ENCODE results near the gene CSE1L. TPM values are rescaled to one million over a fixed set of nuclear protein-coding genes. Genes with fewer than 3 reads are reported as not detected.

CSE1L gene
- total and polyA plus RNA-seq, 2 experiments from 2014 or later: 163 to 326 TPM

GRCh38 chr20:49115564-49115963 is 69.5 kb downstream of the CSE1L start:
- peaks cover 20% of the 10 kb centered on the region; the same call in 1 of the 2 replicates for H4K20me1 ChIP-seq (replicated peaks; ENCODE audit: insufficient read depth)
- H3K4me3 ChIP-seq: no peak overlapping the region
- H3K4me1 ChIP-seq (ENCODE audit: insufficient read depth): no peaks in the 10 kb centered on the region
- TF ChIP-seq JUNB (IDR thresholded peaks at IDR 0.05; ENCODE audit: unreplicated experiment) (no peak), CTCF (conservative IDR thresholded peaks at IDR 0.05; ENCODE audit: low read depth in 2 of 2) (peak; percentile 16 to 27; a peak in 3 of 4 replicates)
- no peak overlapping the region for H3K4me3 Mint-ChIP-seq
- DNase-seq (ENCODE audit: low spot score) (no peak), ATAC-seq (no peak)
- H3K27me3 Mint-ChIP-seq (ENCODE audit: insufficient read depth, low read depth, poor library complexity): peaks cover 4% of the 10 kb centered on the region
- H3K4me1 Mint-ChIP-seq: no peaks in the 10 kb centered on the region
- no peak overlapping the region for H3K27ac ChIP-seq (ENCODE audit: low read depth)
- H3K27me3 ChIP-seq (ENCODE audit: insufficient read depth): no peaks in the 10 kb centered on the region
- H3K9me2 ChIP-seq (ENCODE audit: insufficient read depth): no peaks in the 10 kb centered on the region
- no peak overlapping the region for H2AFZ ChIP-seq
- H3K27ac Mint-ChIP-seq: no peak overlapping the region
- peaks cover 78% of the 10 kb centered on the region for H3K36me3 Mint-ChIP-seq (ENCODE audit: low read depth)
- H3F3A ChIP-seq (replicated peaks; ENCODE audit: low read depth): peaks cover 17% of the 10 kb centered on the region; the same call in 1 of the 2 replicates
- H3K79me2 ChIP-seq (replicated peaks; ENCODE audit: insufficient read depth): 0 out of 2 replicates have a peak, but pooled peaks cover 5% of the 10 kb centered on the region
- no peaks in the 10 kb centered on the region for H3K9me3 Mint-ChIP-seq
- peaks cover 59% of the 10 kb centered on the region for H3K36me3 ChIP-seq (ENCODE audit: insufficient read depth)
- H3K4me2 ChIP-seq: no peak overlapping the region

GRCh38 chr20:49118307-49118706 is 72.2 kb downstream of the CSE1L start:
- no peaks in the 10 kb centered on the region for H3K9me3 Mint-ChIP-seq
- H4K20me1 ChIP-seq (replicated peaks; ENCODE audit: insufficient read depth): peaks cover 20% of the 10 kb centered on the region
- no peaks in the 10 kb centered on the region for H3K27me3 Mint-ChIP-seq (ENCODE audit: insufficient read depth, low read depth, poor library complexity)
- no peaks in the 10 kb centered on the region for H3K9me2 ChIP-seq (ENCODE audit: insufficient read depth)
- no peaks in the 10 kb centered on the region for H3K27me3 ChIP-seq (ENCODE audit: insufficient read depth)
- H3K27ac Mint-ChIP-seq: no peak overlapping the region
- H2AFZ ChIP-seq: no peak overlapping the region
- no peaks in the 10 kb centered on the region for H3K4me1 Mint-ChIP-seq
- H3K36me3 Mint-ChIP-seq (ENCODE audit: low read depth): peaks cover 82% of the 10 kb centered on the region
- H3K4me3 ChIP-seq: no peak overlapping the region
- DNase-seq (ENCODE audit: low spot score): no peak
- peaks cover 14% of the 10 kb centered on the region; the same call in 1 of the 2 replicates for H3F3A ChIP-seq (replicated peaks; ENCODE audit: low read depth)
- H3K4me1 ChIP-seq (ENCODE audit: insufficient read depth): no peaks in the 10 kb centered on the region
- H3K36me3 ChIP-seq (ENCODE audit: insufficient read depth): peaks cover 68% of the 10 kb centered on the region
- H3K4me2 ChIP-seq: no peak overlapping the region
- no peak overlapping the region for H3K27ac ChIP-seq (ENCODE audit: low read depth)
- no peak for ATAC-seq
- H3K79me2 ChIP-seq (replicated peaks; ENCODE audit: insufficient read depth): 0 out of 2 replicates have a peak, but pooled peaks cover 5% of the 10 kb centered on the region
- H3K4me3 Mint-ChIP-seq: no peak overlapping the region
- TF ChIP-seq ZNF462 (CRISPR knock-in tag; IDR thresholded peaks at IDR 0.05) (no peak), CREB1 (CRISPR knock-in tag; IDR thresholded peaks at IDR 0.05; ENCODE audit: low read depth) (no peak), JUNB (IDR thresholded peaks at IDR 0.05; ENCODE audit: unreplicated experiment) (no peak), NANOG (IDR thresholded peaks at IDR 0.05; ENCODE audit: borderline replicate concordance) (no peak), ZNF114 (CRISPR knock-in tag; IDR thresholded peaks at IDR 0.05) (no peak), CTCF (conservative IDR thresholded peaks at IDR 0.05; ENCODE audit: low read depth in 2 of 2) (no peak), REST (IDR thresholded peaks at IDR 0.05; ENCODE audit: unreplicated experiment) (no peak)
